HepG2 (cell line): ENCODE measurements around the gene TEDC2. TPM values are rescaled to one million over a fixed set of nuclear protein-coding genes. Genes with fewer than 3 reads are reported as not detected.

Experiments used
- ARNT2 ChIP-seq: sonication (generic); formaldehyde crosslinking; IDR thresholded peaks from 2 replicates; pipeline ENCODE4 v1.8.0; 2022; ENCODE audit warnings: mild to moderate bottlenecking, low read depth, missing genetic modification reagents, moderate library complexity
- ELF3 ChIP-seq: IDR thresholded peaks from 2 replicates; pipeline ENCODE4 v1.6.1; 2016; ENCODE audit warnings: missing genetic modification reagents, missing compliant biosample characterization
- GATA4 ChIP-seq: sonication (generic); IDR thresholded peaks from 2 replicates; pipeline ENCODE4 v1.6.1; 2016; ENCODE audit warnings: antibody characterized with exemption, low read depth, borderline replicate concordance
- HDAC6 ChIP-seq: fragments of 200-600 bp; sonication (generic); IDR thresholded peaks from 2 replicates; pipeline ENCODE4 v1.7.0; 2017; ENCODE audit warnings: mild to moderate bottlenecking, antibody characterized with exemption, low read length, low read depth
- MEIS2 ChIP-seq: sonication (generic); formaldehyde crosslinking; IDR thresholded peaks from 2 replicates; pipeline ENCODE4 v1.9.0; 2021; ENCODE audit warnings: mild to moderate bottlenecking, missing genetic modification reagents
- MYC ChIP-seq: sonication (generic); formaldehyde crosslinking; IDR thresholded peaks from 2 replicates; pipeline ENCODE4 v1.9.0; 2021; ENCODE audit warnings: missing genetic modification reagents, borderline replicate concordance
- SMAD1 ChIP-seq: sonication (generic); formaldehyde crosslinking; IDR thresholded peaks from 2 replicates; pipeline ENCODE4 v1.4.0; 2020; ENCODE audit warnings: missing genetic modification reagents, low read depth, mild to moderate bottlenecking, borderline replicate concordance
- SP4 ChIP-seq: sonication (generic); formaldehyde crosslinking; IDR thresholded peaks from 2 replicates; pipeline ENCODE4 v1.8.1; 2023; ENCODE audit warnings: mild to moderate bottlenecking, missing genetic modification reagents
- ZNF713 ChIP-seq: sonication (generic); formaldehyde crosslinking; IDR thresholded peaks from 2 replicates; pipeline ENCODE4 v1.4.0; 2020; ENCODE audit warnings: mild to moderate bottlenecking, missing genetic modification reagents
- polyA plus RNA-seq, 8 experiments: library from polyadenylated mRNA; depleted of rRNA in 3 of 8; stranded (reverse) in 7 of 8; unstranded in 1 of 8; fragments of >200 nt; fragmentation: Illumina TruSeq in 4 of 8; extraction: Trizol in 4 of 8; gene quantifications; 2 replicates each; pipeline versions ENCODE4 v1.2.1 to v1.2.3, GENCODE V29; 2011 to 2016; ENCODE audit warnings: low read depth in 4 of 8, missing spikeins in 1 of 8, mixed read lengths in 1 of 8; ENCODE audit not compliant: insufficient read depth in 1 of 8
- total RNA-seq, 5 experiments: library from RNA; depleted of rRNA; stranded (reverse); fragments of >200 nt; fragmentation: Illumina TruSeq; extraction: Trizol; gene quantifications; 2 replicates each; pipeline ENCODE4 v1.2.3, GENCODE V29; 2016; ENCODE audit warnings: low read depth in 1 of 5
- TF ChIP-seq, protein P1 (sequence below): sonication (generic); formaldehyde crosslinking; IDR thresholded peaks from 2 replicates; pipeline ENCODE4 v1.5.1; 2020; ENCODE audit warnings: missing genetic modification reagents, mild to moderate bottlenecking, borderline replicate concordance
- TF ChIP-seq, protein P2 (sequence below): sonication (generic); formaldehyde crosslinking; IDR thresholded peaks from 2 replicates; pipeline ENCODE4 v1.5.1; 2020; ENCODE audit warnings: mild to moderate bottlenecking, missing genetic modification reagents, moderate library complexity
- TF ChIP-seq, protein P3 (sequence below): sonication (generic); formaldehyde crosslinking; IDR thresholded peaks from 2 replicates; pipeline ENCODE4 v1.4.0; 2020; ENCODE audit warnings: missing genetic modification reagents, borderline replicate concordance
- TF ChIP-seq, protein P4 (sequence below): sonication (generic); formaldehyde crosslinking; IDR thresholded peaks from 2 replicates; pipeline ENCODE4 v1.5.1; 2020; ENCODE audit warnings: missing genetic modification reagents, mild to moderate bottlenecking, borderline replicate concordance
- TF ChIP-seq, protein P5 (sequence below): sonication (generic); formaldehyde crosslinking; IDR thresholded peaks from 2 replicates; pipeline ENCODE4 v1.5.0; 2020; ENCODE audit warnings: mild to moderate bottlenecking, low read depth, missing genetic modification reagents, borderline replicate concordance
- TF ChIP-seq, protein P6 (sequence below): sonication (generic); formaldehyde crosslinking; IDR thresholded peaks from 2 replicates; pipeline ENCODE4 v1.5.0; 2020; ENCODE audit warnings: missing genetic modification reagents

TEDC2 gene
- total and polyA plus RNA-seq, 2 of the 13 experiments (the other 11 are each of a cell fraction or from before 2014, with no cell fraction given): 6.2 to 24.4 TPM

DNA sequence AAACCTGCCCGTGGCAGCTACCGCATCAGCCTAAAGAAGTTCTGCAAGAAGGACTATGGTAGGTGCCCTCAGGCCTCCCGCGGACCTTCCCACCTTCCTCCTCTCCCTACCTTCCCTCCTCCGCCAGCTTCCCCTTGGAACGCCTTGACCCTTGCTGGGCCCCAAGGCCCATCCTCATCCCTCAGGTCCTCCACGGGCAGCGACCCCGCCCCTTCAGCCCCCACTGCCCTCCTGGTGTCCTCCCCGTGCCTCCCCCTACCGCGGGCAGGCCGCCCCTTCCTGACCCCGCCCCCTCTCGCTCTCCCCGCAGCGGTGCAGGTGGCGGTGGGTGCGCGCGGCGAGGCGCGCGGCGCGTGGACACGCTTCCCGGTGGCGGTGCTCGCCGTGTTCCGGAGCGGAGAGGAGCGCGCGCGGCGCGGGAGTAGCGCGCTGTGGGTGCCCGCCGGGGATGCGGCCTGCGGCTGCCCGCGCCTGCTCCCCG is 13.6 kb downstream of the TEDC2 start (continued):
- no peak for TF ChIP-seq SMAD1 (CRISPR knock-in tag)
- TF ChIP-seq, protein P1, sequence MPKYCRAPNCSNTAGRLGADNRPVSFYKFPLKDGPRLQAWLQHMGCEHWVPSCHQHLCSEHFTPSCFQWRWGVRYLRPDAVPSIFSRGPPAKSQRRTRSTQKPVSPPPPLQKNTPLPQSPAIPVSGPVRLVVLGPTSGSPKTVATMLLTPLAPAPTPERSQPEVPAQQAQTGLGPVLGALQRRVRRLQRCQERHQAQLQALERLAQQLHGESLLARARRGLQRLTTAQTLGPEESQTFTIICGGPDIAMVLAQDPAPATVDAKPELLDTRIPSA (CRISPR knock-in tag): no peak
- no peak for TF ChIP-seq ARNT2 (CRISPR knock-in tag)
- TF ChIP-seq HDAC6: no peak
- peak; percentile 10; the same call in 1 of the 2 replicates for TF ChIP-seq MYC (CRISPR knock-in tag)
- TF ChIP-seq, protein P2, sequence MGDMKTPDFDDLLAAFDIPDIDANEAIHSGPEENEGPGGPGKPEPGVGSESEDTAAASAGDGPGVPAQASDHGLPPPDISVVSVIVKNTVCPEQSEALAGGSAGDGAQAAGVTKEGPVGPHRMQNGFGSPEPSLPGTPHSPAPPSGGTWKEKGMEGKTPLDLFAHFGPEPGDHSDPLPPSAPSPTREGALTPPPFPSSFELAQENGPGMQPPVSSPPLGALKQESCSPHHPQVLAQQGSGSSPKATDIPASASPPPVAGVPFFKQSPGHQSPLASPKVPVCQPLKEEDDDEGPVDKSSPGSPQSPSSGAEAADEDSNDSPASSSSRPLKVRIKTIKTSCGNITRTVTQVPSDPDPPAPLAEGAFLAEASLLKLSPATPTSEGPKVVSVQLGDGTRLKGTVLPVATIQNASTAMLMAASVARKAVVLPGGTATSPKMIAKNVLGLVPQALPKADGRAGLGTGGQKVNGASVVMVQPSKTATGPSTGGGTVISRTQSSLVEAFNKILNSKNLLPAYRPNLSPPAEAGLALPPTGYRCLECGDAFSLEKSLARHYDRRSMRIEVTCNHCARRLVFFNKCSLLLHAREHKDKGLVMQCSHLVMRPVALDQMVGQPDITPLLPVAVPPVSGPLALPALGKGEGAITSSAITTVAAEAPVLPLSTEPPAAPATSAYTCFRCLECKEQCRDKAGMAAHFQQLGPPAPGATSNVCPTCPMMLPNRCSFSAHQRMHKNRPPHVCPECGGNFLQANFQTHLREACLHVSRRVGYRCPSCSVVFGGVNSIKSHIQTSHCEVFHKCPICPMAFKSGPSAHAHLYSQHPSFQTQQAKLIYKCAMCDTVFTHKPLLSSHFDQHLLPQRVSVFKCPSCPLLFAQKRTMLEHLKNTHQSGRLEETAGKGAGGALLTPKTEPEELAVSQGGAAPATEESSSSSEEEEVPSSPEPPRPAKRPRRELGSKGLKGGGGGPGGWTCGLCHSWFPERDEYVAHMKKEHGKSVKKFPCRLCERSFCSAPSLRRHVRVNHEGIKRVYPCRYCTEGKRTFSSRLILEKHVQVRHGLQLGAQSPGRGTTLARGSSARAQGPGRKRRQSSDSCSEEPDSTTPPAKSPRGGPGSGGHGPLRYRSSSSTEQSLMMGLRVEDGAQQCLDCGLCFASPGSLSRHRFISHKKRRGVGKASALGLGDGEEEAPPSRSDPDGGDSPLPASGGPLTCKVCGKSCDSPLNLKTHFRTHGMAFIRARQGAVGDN (CRISPR knock-in tag): no peak
- TF ChIP-seq, protein P3, sequence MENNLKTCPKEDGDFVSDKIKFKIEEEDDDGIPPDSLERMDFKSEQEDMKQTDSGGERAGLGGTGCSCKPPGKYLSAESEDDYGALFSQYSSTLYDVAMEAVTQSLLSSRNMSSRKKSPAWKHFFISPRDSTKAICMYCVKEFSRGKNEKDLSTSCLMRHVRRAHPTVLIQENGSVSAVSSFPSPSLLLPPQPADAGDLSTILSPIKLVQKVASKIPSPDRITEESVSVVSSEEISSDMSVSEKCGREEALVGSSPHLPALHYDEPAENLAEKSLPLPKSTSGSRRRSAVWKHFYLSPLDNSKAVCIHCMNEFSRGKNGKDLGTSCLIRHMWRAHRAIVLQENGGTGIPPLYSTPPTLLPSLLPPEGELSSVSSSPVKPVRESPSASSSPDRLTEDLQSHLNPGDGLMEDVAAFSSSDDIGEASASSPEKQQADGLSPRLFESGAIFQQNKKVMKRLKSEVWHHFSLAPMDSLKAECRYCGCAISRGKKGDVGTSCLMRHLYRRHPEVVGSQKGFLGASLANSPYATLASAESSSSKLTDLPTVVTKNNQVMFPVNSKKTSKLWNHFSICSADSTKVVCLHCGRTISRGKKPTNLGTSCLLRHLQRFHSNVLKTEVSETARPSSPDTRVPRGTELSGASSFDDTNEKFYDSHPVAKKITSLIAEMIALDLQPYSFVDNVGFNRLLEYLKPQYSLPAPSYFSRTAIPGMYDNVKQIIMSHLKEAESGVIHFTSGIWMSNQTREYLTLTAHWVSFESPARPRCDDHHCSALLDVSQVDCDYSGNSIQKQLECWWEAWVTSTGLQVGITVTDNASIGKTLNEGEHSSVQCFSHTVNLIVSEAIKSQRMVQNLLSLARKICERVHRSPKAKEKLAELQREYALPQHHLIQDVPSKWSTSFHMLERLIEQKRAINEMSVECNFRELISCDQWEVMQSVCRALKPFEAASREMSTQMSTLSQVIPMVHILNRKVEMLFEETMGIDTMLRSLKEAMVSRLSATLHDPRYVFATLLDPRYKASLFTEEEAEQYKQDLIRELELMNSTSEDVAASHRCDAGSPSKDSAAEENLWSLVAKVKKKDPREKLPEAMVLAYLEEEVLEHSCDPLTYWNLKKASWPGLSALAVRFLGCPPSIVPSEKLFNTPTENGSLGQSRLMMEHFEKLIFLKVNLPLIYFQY: no peak
- TF ChIP-seq, protein P4, sequence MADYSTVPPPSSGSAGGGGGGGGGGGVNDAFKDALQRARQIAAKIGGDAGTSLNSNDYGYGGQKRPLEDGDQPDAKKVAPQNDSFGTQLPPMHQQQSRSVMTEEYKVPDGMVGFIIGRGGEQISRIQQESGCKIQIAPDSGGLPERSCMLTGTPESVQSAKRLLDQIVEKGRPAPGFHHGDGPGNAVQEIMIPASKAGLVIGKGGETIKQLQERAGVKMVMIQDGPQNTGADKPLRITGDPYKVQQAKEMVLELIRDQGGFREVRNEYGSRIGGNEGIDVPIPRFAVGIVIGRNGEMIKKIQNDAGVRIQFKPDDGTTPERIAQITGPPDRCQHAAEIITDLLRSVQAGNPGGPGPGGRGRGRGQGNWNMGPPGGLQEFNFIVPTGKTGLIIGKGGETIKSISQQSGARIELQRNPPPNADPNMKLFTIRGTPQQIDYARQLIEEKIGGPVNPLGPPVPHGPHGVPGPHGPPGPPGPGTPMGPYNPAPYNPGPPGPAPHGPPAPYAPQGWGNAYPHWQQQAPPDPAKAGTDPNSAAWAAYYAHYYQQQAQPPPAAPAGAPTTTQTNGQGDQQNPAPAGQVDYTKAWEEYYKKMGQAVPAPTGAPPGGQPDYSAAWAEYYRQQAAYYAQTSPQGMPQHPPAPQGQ (CRISPR knock-in tag): no peak
- TF ChIP-seq ELF3 (CRISPR knock-in tag): no peak
- TF ChIP-seq ZNF713 (CRISPR knock-in tag): no peak
- peak; percentile 64; the same call in 1 of the 2 replicates for TF ChIP-seq SP4
- TF ChIP-seq MEIS2 (CRISPR knock-in tag): no peak
- TF ChIP-seq, protein P5, sequence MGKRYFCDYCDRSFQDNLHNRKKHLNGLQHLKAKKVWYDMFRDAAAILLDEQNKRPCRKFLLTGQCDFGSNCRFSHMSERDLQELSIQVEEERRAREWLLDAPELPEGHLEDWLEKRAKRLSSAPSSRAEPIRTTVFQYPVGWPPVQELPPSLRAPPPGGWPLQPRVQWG (CRISPR knock-in tag): no peak
- TF ChIP-seq GATA4: no peak
- TF ChIP-seq, protein P6, sequence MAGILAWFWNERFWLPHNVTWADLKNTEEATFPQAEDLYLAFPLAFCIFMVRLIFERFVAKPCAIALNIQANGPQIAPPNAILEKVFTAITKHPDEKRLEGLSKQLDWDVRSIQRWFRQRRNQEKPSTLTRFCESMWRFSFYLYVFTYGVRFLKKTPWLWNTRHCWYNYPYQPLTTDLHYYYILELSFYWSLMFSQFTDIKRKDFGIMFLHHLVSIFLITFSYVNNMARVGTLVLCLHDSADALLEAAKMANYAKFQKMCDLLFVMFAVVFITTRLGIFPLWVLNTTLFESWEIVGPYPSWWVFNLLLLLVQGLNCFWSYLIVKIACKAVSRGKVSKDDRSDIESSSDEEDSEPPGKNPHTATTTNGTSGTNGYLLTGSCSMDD (CRISPR knock-in tag): no peak
